ENCODE measurements around the gene PSTK.

Gene PSTK

DNA sequence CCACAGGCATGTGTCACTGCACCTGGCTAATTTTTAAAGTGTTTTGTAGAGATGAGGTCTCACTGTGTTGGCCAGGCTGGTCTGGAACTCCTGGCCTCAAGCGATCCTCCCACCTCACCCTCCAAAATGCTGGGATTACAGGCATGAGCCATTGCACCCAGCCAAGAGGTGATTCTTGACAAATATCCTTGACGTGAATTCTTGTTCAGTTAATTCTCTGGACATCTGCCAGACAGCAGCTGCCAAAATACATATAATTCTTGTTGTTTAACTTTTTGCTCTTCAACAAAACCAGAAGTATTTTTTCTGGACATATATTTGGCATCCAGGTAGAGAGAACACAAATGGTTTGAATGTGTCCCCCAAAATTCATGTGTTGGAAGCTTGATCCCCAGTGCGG, 31.8 kb downstream of the PSTK start:
- DNase-seq (ENCODE audit: low read depth, low spot score), result no peak
- Histone ChIP-seq H3K9ac (ENCODE audit: insufficient read length, low read depth) (no peak overlapping the region), H3K9me3 (ENCODE audit: insufficient read depth, low read length) (no peaks in the 10 kb centered on the region; the same call in 1 of the 2 replicates), H3K4me1 (ENCODE audit: insufficient read depth, insufficient read length) (peaks cover 3% of the 10 kb centered on the region), H3K4me3 (ENCODE audit: insufficient read length, low read depth) (no peak overlapping the region), H3K36me3 (ENCODE audit: insufficient read depth, insufficient read length, low read length) (no peaks in the 10 kb centered on the region), H3K27me3 (ENCODE audit: insufficient read depth, insufficient read length) (peaks cover 18% of the 10 kb centered on the region)
- TF ChIP-seq YY1 (IDR thresholded peaks at IDR 0.05; ENCODE audit: insufficient read depth, insufficient read length) (no peak), ZNF274 (IDR thresholded peaks at IDR 0.05; ENCODE audit: low read depth, low read length) (no peak), SUZ12 (IDR thresholded peaks at IDR 0.05; ENCODE audit: extremely low read depth, insufficient read depth, insufficient read length) (no peak)

GRCh38 chr10:123013456-123014419, 33.5 kb downstream of the PSTK start:
- H3K4me1 ChIP-seq (ENCODE audit: insufficient read depth, insufficient read length), result no peaks in the 10 kb centered on the region

GRCh38 chr10:123014772-123015171, 34.6 kb downstream of the PSTK start:
- Histone ChIP-seq H3K27me3 (ENCODE audit: insufficient read depth, insufficient read length) (peaks cover 11% of the 10 kb centered on the region), H3K4me1 (ENCODE audit: insufficient read depth, insufficient read length) (no peaks in the 10 kb centered on the region)
- no peak for DNase-seq (ENCODE audit: low read depth, low spot score)

More at GRCh38 chr10:123013456-123014419, 33.5 kb downstream of the PSTK start:
- Histone ChIP-seq H3K9me3 (ENCODE audit: insufficient read depth, low read length) (peaks cover 3% of the 10 kb centered on the region; the same call in 1 of the 2 replicates), H3K4me3 (ENCODE audit: insufficient read length, low read depth) (no peak overlapping the region), H3K9ac (ENCODE audit: insufficient read length, low read depth) (no peak overlapping the region), H3K27me3 (ENCODE audit: insufficient read depth, insufficient read length) (peaks cover 18% of the 10 kb centered on the region), H3K36me3 (ENCODE audit: insufficient read depth, insufficient read length, low read length) (no peaks in the 10 kb centered on the region)
- no peak for DNase-seq (ENCODE audit: low read depth, low spot score)
- TF ChIP-seq SUZ12 (IDR thresholded peaks at IDR 0.05; ENCODE audit: extremely low read depth, insufficient read depth, insufficient read length) (no peak), YY1 (IDR thresholded peaks at IDR 0.05; ENCODE audit: insufficient read depth, insufficient read length) (no peak), ZNF274 (IDR thresholded peaks at IDR 0.05; ENCODE audit: low read depth, low read length) (no peak)

GRCh38 chr10:123016228-123016627, 36.0 kb downstream of the PSTK start:
- H3K9ac ChIP-seq (ENCODE audit: insufficient read length, low read depth), result no peak overlapping the region
- H3K9me3 ChIP-seq (ENCODE audit: insufficient read depth, low read length), result peaks cover 3% of the 10 kb centered on the region; the same call in 1 of the 2 replicates
- TF ChIP-seq YY1 (IDR thresholded peaks at IDR 0.05; ENCODE audit: insufficient read depth, insufficient read length) (no peak), ZNF274 (IDR thresholded peaks at IDR 0.05; ENCODE audit: low read depth, low read length) (no peak), SUZ12 (IDR thresholded peaks at IDR 0.05; ENCODE audit: extremely low read depth, insufficient read depth, insufficient read length) (no peak)
- H3K27me3 ChIP-seq (ENCODE audit: insufficient read depth, insufficient read length), result no peaks in the 10 kb centered on the region
- no peak overlapping the region for H3K4me3 ChIP-seq (ENCODE audit: insufficient read length, low read depth)
- H3K4me1 ChIP-seq (ENCODE audit: insufficient read depth, insufficient read length), result no peaks in the 10 kb centered on the region
- no peak for DNase-seq (ENCODE audit: low read depth, low spot score)
- no peaks in the 10 kb centered on the region for H3K36me3 ChIP-seq (ENCODE audit: insufficient read depth, insufficient read length, low read length)

More at GRCh38 chr10:123014772-123015171, 34.6 kb downstream of the PSTK start:
- H3K9ac ChIP-seq (ENCODE audit: insufficient read length, low read depth), result no peak overlapping the region
- no peaks in the 10 kb centered on the region for H3K36me3 ChIP-seq (ENCODE audit: insufficient read depth, insufficient read length, low read length)
- H3K4me3 ChIP-seq (ENCODE audit: insufficient read length, low read depth), result no peak overlapping the region
- peaks cover 3% of the 10 kb centered on the region; the same call in 1 of the 2 replicates for H3K9me3 ChIP-seq (ENCODE audit: insufficient read depth, low read length)
- TF ChIP-seq YY1 (IDR thresholded peaks at IDR 0.05; ENCODE audit: insufficient read depth, insufficient read length) (no peak), ZNF274 (IDR thresholded peaks at IDR 0.05; ENCODE audit: low read depth, low read length) (no peak), SUZ12 (IDR thresholded peaks at IDR 0.05; ENCODE audit: extremely low read depth, insufficient read depth, insufficient read length) (no peak)

DNA sequence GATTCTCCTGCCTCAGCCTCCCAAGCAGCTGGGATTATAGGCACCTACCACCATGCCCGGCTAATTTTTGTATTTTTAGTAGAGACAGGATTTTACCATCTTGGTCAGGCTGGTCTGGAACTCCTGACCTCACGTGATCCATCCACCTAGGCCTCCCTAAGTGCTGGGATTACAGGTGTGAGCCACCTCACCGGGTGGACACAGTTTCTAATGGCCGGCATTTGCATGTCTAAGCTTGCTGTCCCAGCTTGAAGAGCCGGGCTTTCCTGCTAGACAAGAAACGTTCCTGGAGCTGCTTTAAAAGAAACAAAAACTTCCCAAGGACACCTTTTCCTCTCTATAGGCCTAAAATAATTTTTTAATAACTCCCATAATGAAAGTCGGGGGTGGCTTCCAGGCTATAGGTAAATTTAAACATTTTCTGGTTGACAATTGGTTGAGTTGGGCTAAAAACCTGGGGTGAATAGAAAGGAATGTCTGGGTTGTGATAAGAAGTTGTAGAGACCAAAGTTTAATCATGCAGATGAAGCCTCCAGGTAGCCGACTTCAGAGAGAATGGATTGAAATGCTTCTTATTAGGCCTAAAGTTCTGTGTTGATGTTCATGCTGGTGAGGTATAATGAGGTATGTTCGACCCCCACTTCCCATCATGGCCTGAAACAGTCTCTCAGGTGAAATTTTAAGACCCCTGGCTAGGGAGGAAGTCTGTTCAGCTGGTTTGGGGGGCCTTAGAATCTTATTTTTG, 37.4 kb downstream of the PSTK start:
- H3K4me3 ChIP-seq (ENCODE audit: insufficient read length, low read depth), result no peak overlapping the region
- DNase-seq (ENCODE audit: low read depth, low spot score), result no peak
- H3K9me3 ChIP-seq (ENCODE audit: insufficient read depth, low read length), result peaks cover 3% of the 10 kb centered on the region; the same call in 1 of the 2 replicates
- no peaks in the 10 kb centered on the region for H3K4me1 ChIP-seq (ENCODE audit: insufficient read depth, insufficient read length)
- no peak for TF ChIP-seq ZNF274 (IDR thresholded peaks at IDR 0.05; ENCODE audit: low read depth, low read length)
- TF ChIP-seq YY1 (IDR thresholded peaks at IDR 0.05; ENCODE audit: insufficient read depth, insufficient read length), result no peak
- no peak for TF ChIP-seq SUZ12 (IDR thresholded peaks at IDR 0.05; ENCODE audit: extremely low read depth, insufficient read depth, insufficient read length)
- no peak overlapping the region for H3K9ac ChIP-seq (ENCODE audit: insufficient read length, low read depth)
- no peaks in the 10 kb centered on the region for H3K36me3 ChIP-seq (ENCODE audit: insufficient read depth, insufficient read length, low read length)
- no peaks in the 10 kb centered on the region for H3K27me3 ChIP-seq (ENCODE audit: insufficient read depth, insufficient read length)

DNA sequence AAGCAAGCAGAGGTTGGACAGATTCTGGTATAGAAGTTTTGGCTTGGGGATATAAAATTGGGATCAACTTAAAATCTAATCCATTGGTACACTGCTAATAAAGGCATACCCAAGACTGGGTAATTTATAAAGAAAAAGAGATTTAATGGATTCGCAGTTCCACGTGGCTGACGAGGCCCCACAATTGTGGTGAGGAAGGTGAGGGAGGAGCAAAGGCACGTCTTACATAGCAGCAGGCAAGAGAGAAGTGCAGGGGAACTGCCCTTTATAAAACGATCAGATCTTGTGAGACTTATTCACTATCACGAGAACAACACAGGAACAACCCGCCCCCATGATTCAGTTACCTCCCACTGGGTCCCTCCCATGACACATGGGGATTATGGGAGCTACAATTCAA, 38.3 kb downstream of the PSTK start:
- Histone ChIP-seq H3K36me3 (ENCODE audit: insufficient read depth, insufficient read length, low read length) (no peaks in the 10 kb centered on the region), H3K9ac (ENCODE audit: insufficient read length, low read depth) (no peak overlapping the region), H3K9me3 (ENCODE audit: insufficient read depth, low read length) (peaks cover 3% of the 10 kb centered on the region; the same call in 1 of the 2 replicates), H3K4me1 (ENCODE audit: insufficient read depth, insufficient read length) (no peaks in the 10 kb centered on the region), H3K27me3 (ENCODE audit: insufficient read depth, insufficient read length) (no peaks in the 10 kb centered on the region), H3K4me3 (ENCODE audit: insufficient read length, low read depth) (no peak overlapping the region)
- DNase-seq (ENCODE audit: low read depth, low spot score), result no peak
- no peak for TF ChIP-seq YY1 (IDR thresholded peaks at IDR 0.05; ENCODE audit: insufficient read depth, insufficient read length)

GRCh38 chr10:123019264-123019663, 39.1 kb downstream of the PSTK start:
- Histone ChIP-seq H3K9ac (ENCODE audit: insufficient read length, low read depth) (no peak overlapping the region), H3K36me3 (ENCODE audit: insufficient read depth, insufficient read length, low read length) (no peaks in the 10 kb centered on the region), H3K27me3 (ENCODE audit: insufficient read depth, insufficient read length) (no peaks in the 10 kb centered on the region), H3K4me1 (ENCODE audit: insufficient read depth, insufficient read length) (no peaks in the 10 kb centered on the region), H3K9me3 (ENCODE audit: insufficient read depth, low read length) (peaks cover 3% of the 10 kb centered on the region; the same call in 1 of the 2 replicates), H3K4me3 (ENCODE audit: insufficient read length, low read depth) (no peak overlapping the region)
- DNase-seq (ENCODE audit: low read depth, low spot score), result no peak
- no peak for TF ChIP-seq SUZ12 (IDR thresholded peaks at IDR 0.05; ENCODE audit: extremely low read depth, insufficient read depth, insufficient read length)
- no peak for TF ChIP-seq ZNF274 (IDR thresholded peaks at IDR 0.05; ENCODE audit: low read depth, low read length)
- no peak for TF ChIP-seq YY1 (IDR thresholded peaks at IDR 0.05; ENCODE audit: insufficient read depth, insufficient read length)
